Naive B cell (primary cell): ENCODE results near the gene SH2D1A. TPM values are rescaled to one million over a fixed set of nuclear protein-coding genes. Genes with fewer than 3 reads are reported as not detected.

Experiments
- ATAC-seq, 2 donors: fragments of 150-1000 bp; cut with Tn5 transposase; 2 replicates each; pipeline ENCODE4 v1.10.0; 2021; ENCODE audit warnings: low read depth in 2 of 2, mild to moderate bottlenecking in 2 of 2, moderate library complexity in 2 of 2
- DNase-seq: peaks from one replicate; pipeline ENCODE4 v3.0.0; 2022
- H3K27ac Mint-ChIP-seq, 6 donors: one replicate each; pipeline ENCODE4 v1.8.0; 2020 to 2022; ENCODE audit warnings: mild to moderate bottlenecking in 6 of 6, mixed read lengths in 6 of 6, moderate library complexity in 5 of 6, inconsistent platforms in 2 of 6
- H3K27me3 Mint-ChIP-seq, 3 donors: one replicate each; pipeline ENCODE4 v1.8.0; 2021 to 2022; ENCODE audit warnings: mixed read lengths in 3 of 3, mild to moderate bottlenecking in 1 of 3
- H3K36me3 Mint-ChIP-seq, 2 donors: one replicate each; pipeline ENCODE4 v1.8.0; 2020 to 2022; ENCODE audit warnings: mixed read lengths in 2 of 2, inconsistent platforms in 1 of 2, mild to moderate bottlenecking in 1 of 2
- H3K4me1 Mint-ChIP-seq, 3 donors: one replicate each; pipeline ENCODE4 v1.8.0; 2020 to 2022; ENCODE audit warnings: mixed read lengths in 3 of 3, inconsistent platforms in 1 of 3, mild to moderate bottlenecking in 1 of 3, moderate library complexity in 1 of 3
- H3K4me3 Mint-ChIP-seq, 8 donors: one replicate each; pipeline ENCODE4 v1.8.0; 2020 to 2022; ENCODE audit warnings: mild to moderate bottlenecking in 8 of 8, mixed read lengths in 8 of 8, moderate library complexity in 8 of 8, inconsistent platforms in 2 of 8
- H3K9me3 Mint-ChIP-seq, 7 donors: one replicate each; pipeline ENCODE4 v1.8.0; 2020 to 2022; ENCODE audit warnings: mixed read lengths in 7 of 7, mild to moderate bottlenecking in 5 of 7, inconsistent platforms in 2 of 7, moderate library complexity in 1 of 7
- polyA plus RNA-seq, 6 donors: library from polyadenylated mRNA; unstranded; fragments of 300-500 nt; fragmentation: Illumina TruSeq; gene quantifications; one replicate each; pipeline ENCODE4 v1.2.3, GENCODE V29; 2021; ENCODE audit warnings: low read depth in 6 of 6

Gene SH2D1A
- polyA plus RNA-seq, 6 donors from 2014 or later = 0.11 to 0.93 (median 0.52) TPM; not detected in 1

DNA sequence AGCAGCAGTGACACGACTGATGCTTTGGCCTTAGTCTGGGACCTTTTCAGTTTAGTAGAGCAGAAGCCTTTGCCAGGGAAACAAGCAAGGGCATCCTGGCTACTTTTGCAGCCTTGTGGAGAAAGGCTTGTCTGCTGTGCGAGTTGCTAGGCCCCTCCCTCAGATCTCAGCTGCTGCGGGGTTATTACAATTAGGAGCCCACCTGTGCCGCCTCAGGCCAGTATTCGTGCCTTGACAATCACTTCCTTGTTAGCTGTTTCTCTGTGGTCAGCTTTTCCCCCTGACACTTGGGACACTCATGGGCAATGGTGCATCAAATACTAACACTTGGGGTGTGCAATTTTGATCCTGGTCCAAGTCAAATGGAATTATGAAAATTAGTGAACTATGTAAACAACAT is 67.9 kb downstream of the SH2D1A start:
- no peaks in the 10 kb centered on the region for H3K9me3 Mint-ChIP-seq
- H3K4me1 Mint-ChIP-seq = no peaks in the 10 kb centered on the region
- H3K4me3 Mint-ChIP-seq = no peak overlapping the region
- no peaks in the 10 kb centered on the region for H3K36me3 Mint-ChIP-seq
- no peaks in the 10 kb centered on the region for H3K27me3 Mint-ChIP-seq
- H3K27ac Mint-ChIP-seq = no peak overlapping the region
- ATAC-seq (no peak), DNase-seq (no peak)

DNA sequence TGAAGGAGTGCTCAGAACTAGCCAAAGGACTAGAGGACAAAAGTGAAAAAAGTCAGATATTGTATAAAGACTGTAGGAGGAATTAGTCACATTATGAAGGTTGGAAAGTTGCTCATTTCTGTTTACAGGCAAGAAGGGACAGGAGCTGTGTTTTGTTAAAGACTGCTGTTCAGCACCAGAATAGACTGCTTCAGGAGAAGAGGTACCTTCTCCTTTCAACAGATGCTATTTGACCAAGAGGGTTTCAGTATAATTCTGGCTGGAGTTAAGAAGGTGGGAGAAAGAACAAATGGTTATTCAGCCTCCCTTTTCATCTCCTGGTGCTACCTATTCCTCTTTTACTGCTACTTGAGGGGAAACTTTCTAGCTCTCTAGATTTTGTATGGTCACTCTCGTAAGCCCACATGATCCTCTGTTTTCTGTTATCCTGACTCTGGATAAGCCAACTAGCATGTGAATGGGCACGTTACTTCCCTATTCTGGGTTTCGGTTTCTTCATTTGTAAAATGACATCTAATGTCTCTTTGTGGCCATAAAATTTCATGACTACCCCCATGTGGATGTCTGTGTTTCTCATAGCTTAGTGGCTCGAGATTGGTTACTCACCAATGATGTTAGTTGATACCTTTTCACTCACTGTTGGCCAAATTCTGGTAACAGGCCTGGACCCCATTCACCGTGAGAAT is 68.9 kb downstream of the SH2D1A start:
- Mint-ChIP-seq H3K4me1 (no peaks in the 10 kb centered on the region), H3K36me3 (no peaks in the 10 kb centered on the region), H3K27ac (no peak overlapping the region), H3K4me3 (no peak overlapping the region), H3K9me3 (no peaks in the 10 kb centered on the region), H3K27me3 (no peaks in the 10 kb centered on the region)
- DNase-seq (no peak), ATAC-seq (no peak)

DNA sequence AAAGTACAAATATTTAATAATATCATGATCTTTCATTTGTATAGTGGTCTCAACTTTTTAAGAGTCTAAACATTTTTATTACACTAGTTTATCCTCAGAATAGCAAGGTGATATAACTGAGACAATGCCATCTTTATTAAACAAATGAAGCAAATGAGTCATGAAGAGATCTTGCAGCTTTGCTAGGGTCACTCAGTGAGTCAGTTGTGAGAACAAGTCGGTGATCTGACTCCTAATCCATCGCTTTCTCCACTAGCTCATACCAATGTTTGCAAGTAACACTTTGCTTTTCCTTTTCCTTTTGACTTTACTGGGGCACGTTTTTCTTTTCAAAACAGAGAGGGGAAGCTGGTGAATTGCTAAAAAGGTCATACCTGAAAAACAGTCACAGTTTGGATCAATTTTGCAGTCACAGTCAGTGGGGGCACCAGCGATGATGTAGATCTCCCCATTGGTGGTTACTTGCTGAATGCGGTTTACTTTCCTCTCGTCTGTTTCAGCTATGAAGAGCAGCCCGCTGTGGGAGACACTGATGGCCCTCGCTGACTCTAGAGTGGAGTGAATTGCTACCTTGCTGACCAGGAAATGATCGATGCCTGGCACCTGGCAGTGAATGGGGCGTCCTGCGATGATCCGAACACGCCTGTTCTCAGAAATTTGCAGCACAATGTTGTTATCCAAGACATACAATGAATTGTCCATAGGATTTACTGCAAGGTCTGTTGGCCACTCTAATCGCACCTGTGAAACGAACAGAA is 75.7 kb downstream of the SH2D1A start:
- DNase-seq (no peak), ATAC-seq (no peak)
- no peak overlapping the region for H3K27ac Mint-ChIP-seq
- no peak overlapping the region for H3K4me3 Mint-ChIP-seq
- no peaks in the 10 kb centered on the region for H3K4me1 Mint-ChIP-seq
- no peaks in the 10 kb centered on the region for H3K36me3 Mint-ChIP-seq
- H3K9me3 Mint-ChIP-seq = peaks cover 0 to 14% (median 2%) of the 10 kb centered on the region in 7 donors
- H3K27me3 Mint-ChIP-seq = no peaks in the 10 kb centered on the region

Other genes with a start within 250 kb of the SH2D1A start
- gene TEX13D, start 13.9 kb upstream of the SH2D1A start, polyA plus RNA-seq = not detected